HUES48 (cell line): ENCODE results near the gene GALNTL6.

ENCODE experiments used
- H3K27ac ChIP-seq: one replicate; pipeline ENCODE4 v1.7.0; 2013; ENCODE audit warnings: low read depth, low read length, inconsistent platforms
- H3K27me3 ChIP-seq: 2 replicates; pipeline ENCODE4 v1.6.1; 2013; ENCODE audit warnings: mild to moderate bottlenecking, low read length; ENCODE audit not compliant: control insufficient read depth, insufficient read depth
- H3K36me3 ChIP-seq: 2 replicates; pipeline ENCODE4 v1.6.1; 2013; ENCODE audit warnings: low read length; ENCODE audit not compliant: control insufficient read depth, insufficient read depth
- H3K4me1 ChIP-seq: 2 replicates; pipeline ENCODE4 v1.6.1; 2013; ENCODE audit warnings: mild to moderate bottlenecking, low read length; ENCODE audit not compliant: control insufficient read depth, insufficient read depth
- H3K4me3 ChIP-seq: 2 replicates; pipeline ENCODE4 v1.5.1; 2013; ENCODE audit warnings: mild to moderate bottlenecking, low read depth, low read length
- H3K9ac ChIP-seq: 2 replicates; pipeline ENCODE4 v1.6.1; 2013; ENCODE audit warnings: mild to moderate bottlenecking, low read depth, low read length, moderate library complexity
- H3K9me3 ChIP-seq: 2 replicates; pipeline ENCODE4 v1.6.1; 2013; ENCODE audit warnings: low read length; ENCODE audit not compliant: control insufficient read depth, insufficient read depth

Gene GALNTL6

GRCh38 chr4:172515266-172515879, 702.2 kb downstream of the GALNTL6 start:
- no peaks in the 10 kb centered on the region for H3K36me3 ChIP-seq
- no peak overlapping the region for H3K4me3 ChIP-seq
- no peak overlapping the region for H3K27ac ChIP-seq
- H3K9ac ChIP-seq, result no peak overlapping the region
- H3K9me3 ChIP-seq, result no peaks in the 10 kb centered on the region
- no peaks in the 10 kb centered on the region for H3K27me3 ChIP-seq
- H3K4me1 ChIP-seq, result no peaks in the 10 kb centered on the region; the same call in 1 of the 2 replicates

DNA sequence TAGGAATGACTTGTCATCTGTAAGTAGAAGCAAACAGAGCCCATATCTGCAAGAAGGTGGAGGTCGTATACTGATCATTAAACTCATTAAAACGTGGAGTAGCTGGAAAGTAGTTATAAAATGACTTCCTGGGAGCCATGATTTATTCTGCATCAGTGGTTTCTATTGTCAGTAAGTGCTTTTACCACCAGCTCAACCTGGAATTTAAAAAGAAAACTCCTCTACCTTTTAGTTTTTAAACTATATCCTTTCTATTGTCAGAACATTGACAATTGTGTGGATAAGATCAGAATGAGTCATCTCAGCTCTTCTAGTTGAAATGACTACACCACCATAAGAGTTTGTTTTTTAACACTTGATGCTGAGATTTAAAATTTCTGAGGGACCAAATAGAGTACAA, 704.2 kb downstream of the GALNTL6 start:
- Histone ChIP-seq H3K4me1 (no peaks in the 10 kb centered on the region; the same call in 1 of the 2 replicates), H3K9me3 (no peaks in the 10 kb centered on the region), H3K9ac (no peak overlapping the region), H3K36me3 (no peaks in the 10 kb centered on the region), H3K27me3 (no peaks in the 10 kb centered on the region), H3K4me3 (no peak overlapping the region), H3K27ac (no peak overlapping the region)

- Histone ChIP-seq H3K4me3 (no peak overlapping the region), H3K27me3 (no peaks in the 10 kb centered on the region), H3K36me3 (no peaks in the 10 kb centered on the region), H3K9ac (no peak overlapping the region), H3K4me1 (no peaks in the 10 kb centered on the region), H3K9me3 (no peaks in the 10 kb centered on the region), H3K27ac (no peak overlapping the region)
Observed at GRCh38 chr4:172521248-172521647, 708.0 kb downstream of the GALNTL6 start.

- no peaks in the 10 kb centered on the region for H3K27me3 ChIP-seq
- no peak overlapping the region for H3K27ac ChIP-seq
Observed at GRCh38 chr4:172521680-172522079, 708.5 kb downstream of the GALNTL6 start.

DNA sequence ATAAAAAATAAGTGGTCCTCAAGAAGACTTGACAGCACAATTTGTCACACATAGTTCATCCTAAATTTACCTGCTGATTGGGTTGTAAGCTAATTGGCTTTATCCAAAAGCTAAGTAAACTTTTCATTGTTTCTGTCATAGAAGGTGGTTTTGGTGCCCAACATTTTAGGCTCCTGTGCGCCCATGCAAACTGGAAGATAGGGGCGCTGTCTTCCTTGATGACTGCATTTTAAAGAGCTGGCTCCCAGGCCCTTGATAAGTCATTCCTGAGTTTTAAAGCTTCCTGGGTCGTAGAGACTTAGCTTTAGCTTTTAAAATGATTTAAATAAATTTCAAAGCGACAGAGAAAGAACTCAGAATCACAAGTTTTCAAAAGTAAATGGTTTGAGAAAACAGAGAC, 730.0 kb downstream of the GALNTL6 start:
- Histone ChIP-seq H3K27ac (no peak overlapping the region), H3K27me3 (no peaks in the 10 kb centered on the region), H3K4me1 (peaks cover 25% of the 10 kb centered on the region), H3K9ac (no peak overlapping the region), H3K36me3 (no peaks in the 10 kb centered on the region), H3K9me3 (no peaks in the 10 kb centered on the region), H3K4me3 (no peak overlapping the region)

More at GRCh38 chr4:172521680-172522079, 708.5 kb downstream of the GALNTL6 start:
- Histone ChIP-seq H3K9me3 (no peaks in the 10 kb centered on the region), H3K36me3 (no peaks in the 10 kb centered on the region), H3K4me1 (no peaks in the 10 kb centered on the region), H3K9ac (no peak overlapping the region), H3K4me3 (no peak overlapping the region)

GRCh38 chr4:172546782-172547181, 733.6 kb downstream of the GALNTL6 start:
- H3K9ac ChIP-seq, result no peak overlapping the region
- H3K27ac ChIP-seq, result no peak overlapping the region
- H3K4me3 ChIP-seq, result no peak overlapping the region
- H3K4me1 ChIP-seq, result peaks cover 47% of the 10 kb centered on the region
- H3K27me3 ChIP-seq, result no peaks in the 10 kb centered on the region
- no peaks in the 10 kb centered on the region for H3K36me3 ChIP-seq
- no peaks in the 10 kb centered on the region for H3K9me3 ChIP-seq

DNA sequence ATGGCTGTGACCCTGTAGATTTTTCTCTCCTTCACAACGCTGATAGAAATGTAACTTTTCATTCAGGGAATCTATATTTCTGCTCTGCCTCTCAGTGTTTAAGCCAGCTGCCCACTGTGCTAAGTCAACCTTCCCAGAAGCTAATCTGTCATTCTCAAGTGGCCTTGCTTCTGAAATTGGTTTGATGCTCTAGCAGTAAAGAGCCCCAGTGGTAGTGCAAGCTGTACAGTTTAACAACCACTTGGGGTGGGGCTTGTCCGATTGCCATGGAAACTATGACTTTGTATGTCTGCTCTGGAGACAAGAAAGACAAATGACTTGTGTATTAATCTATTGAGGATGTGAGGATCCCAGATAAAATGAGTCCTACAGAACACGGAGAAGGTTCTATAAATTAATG, 734.5 kb downstream of the GALNTL6 start:
- H3K27ac ChIP-seq, result no peak overlapping the region
- H3K36me3 ChIP-seq, result no peaks in the 10 kb centered on the region
- no peak overlapping the region for H3K9ac ChIP-seq
- H3K27me3 ChIP-seq, result no peaks in the 10 kb centered on the region
- H3K9me3 ChIP-seq, result no peaks in the 10 kb centered on the region
- peak overlapping the region; percentile 30; the same call in 1 of the 2 replicates for H3K4me3 ChIP-seq
- H3K4me1 ChIP-seq, result peaks cover 47% of the 10 kb centered on the region

DNA sequence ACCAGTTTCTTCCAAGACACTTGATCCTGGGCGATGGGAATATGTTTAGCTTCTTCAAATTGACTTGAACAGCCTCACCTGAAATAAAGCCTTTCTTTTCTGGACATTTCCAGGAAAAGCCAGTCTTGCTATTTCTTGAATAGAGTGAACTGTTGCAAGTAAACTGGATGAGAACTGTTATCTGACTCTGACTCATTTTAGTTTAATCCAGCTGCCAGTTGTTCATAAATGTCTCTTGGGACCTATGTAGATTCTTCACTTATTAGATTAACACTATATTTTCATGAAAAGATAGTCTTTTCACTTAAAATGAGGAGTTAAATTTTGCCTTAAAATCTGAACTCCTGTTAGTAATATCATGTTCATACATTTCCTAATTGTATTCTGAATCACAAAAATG, 740.0 kb downstream of the GALNTL6 start:
- Histone ChIP-seq H3K27me3 (no peaks in the 10 kb centered on the region), H3K27ac (no peak overlapping the region), H3K9ac (no peak overlapping the region), H3K9me3 (no peaks in the 10 kb centered on the region), H3K4me1 (peaks cover 42% of the 10 kb centered on the region), H3K36me3 (no peaks in the 10 kb centered on the region), H3K4me3 (no peak overlapping the region)

DNA sequence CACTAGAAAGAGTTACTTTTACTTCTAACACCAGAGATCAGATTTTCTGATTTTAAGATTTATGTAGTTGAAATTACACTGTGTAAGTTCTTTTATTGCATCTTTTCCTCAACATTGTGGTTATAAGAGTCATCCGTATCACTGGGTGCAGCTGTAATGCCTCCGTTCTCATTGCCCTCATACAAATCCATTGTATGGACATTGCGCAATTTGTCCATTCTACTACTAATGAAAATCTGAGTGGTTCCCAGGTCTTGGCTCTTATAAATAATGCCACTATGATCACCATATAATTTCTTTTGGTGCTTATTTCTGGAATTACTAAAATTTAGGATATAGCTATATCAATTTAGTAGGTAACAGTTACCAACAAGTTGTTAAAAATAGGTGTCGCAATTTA, 741.4 kb downstream of the GALNTL6 start:
- H3K27me3 ChIP-seq, result no peaks in the 10 kb centered on the region
- H3K36me3 ChIP-seq, result no peaks in the 10 kb centered on the region
- no peak overlapping the region for H3K9ac ChIP-seq
- no peak overlapping the region for H3K27ac ChIP-seq
- H3K4me3 ChIP-seq, result no peak overlapping the region
- H3K9me3 ChIP-seq, result no peaks in the 10 kb centered on the region
- peaks cover 31% of the 10 kb centered on the region for H3K4me1 ChIP-seq

DNA sequence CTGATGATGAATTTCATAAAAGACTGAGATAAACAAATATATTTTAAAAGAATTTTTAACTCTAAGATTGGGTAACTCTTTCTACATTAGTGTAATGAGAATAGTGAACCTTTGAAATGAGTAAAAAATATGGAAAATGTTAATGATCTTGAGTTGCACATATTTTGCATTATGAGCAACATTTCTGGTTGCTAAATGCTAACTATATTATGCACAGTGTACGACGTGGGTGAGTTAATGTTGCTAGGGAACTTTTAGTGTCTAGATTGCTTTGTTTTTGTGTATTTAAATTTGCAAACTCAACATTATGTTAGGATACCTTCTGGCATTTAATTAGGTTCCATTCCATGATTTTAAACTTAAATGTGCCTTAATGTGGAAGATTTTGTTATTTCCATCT, 742.5 kb downstream of the GALNTL6 start:
- Histone ChIP-seq H3K9ac (no peak overlapping the region), H3K36me3 (no peaks in the 10 kb centered on the region), H3K27me3 (no peaks in the 10 kb centered on the region), H3K4me3 (no peak overlapping the region), H3K9me3 (no peaks in the 10 kb centered on the region), H3K4me1 (peaks cover 22% of the 10 kb centered on the region), H3K27ac (peak overlapping the region; percentile 56)

DNA sequence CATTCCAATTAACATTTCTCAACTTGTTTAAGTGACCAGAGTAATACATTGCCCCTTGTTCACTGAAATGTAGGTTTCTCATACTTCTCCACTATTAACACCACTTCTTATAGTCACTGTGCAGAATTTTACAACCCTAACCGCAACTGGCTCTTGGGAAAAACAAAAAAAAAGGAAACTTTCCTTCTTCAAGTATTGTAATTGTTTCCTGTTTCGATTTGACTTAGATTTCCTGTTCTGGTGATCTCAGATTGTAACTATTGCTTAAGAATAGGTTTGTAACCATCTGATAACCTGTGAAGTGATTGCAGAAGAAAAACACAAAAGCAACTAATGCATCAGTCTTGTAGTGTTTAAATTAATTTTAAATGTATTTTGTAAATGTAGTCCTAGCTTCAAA, 760.7 kb downstream of the GALNTL6 start:
- Histone ChIP-seq H3K27me3 (no peaks in the 10 kb centered on the region), H3K9ac (no peak overlapping the region), H3K4me3 (no peak overlapping the region), H3K9me3 (no peaks in the 10 kb centered on the region), H3K27ac (no peak overlapping the region), H3K4me1 (no peaks in the 10 kb centered on the region), H3K36me3 (no peaks in the 10 kb centered on the region)
